GM23338 (cell line): ENCODE measurements around the gene ADAMTS10.

ENCODE experiments used
- CREB1 ChIP-seq: fragments of 250-450 bp; sonication (Bioruptor Pico); IDR thresholded peaks from 2 replicates; pipeline ENCODE4 v1.5.0; 2020; ENCODE audit warnings: low read depth, mild to moderate bottlenecking, moderate library complexity
- CTCF ChIP-seq, 2 experiments: fragments of 200-600 bp in 1 of 2; sonication (generic) in 1 of 2; conservative IDR thresholded peaks; 2 replicates each; pipeline versions ENCODE4 v1.5.1 to v1.6.1; 2016 to 2017; ENCODE audit warnings: antibody characterized with exemption in 2 of 2, low read depth in 2 of 2, mild to moderate bottlenecking in 2 of 2, moderate library complexity in 1 of 2
- EZH2 ChIP-seq: fragments of 200-600 bp; sonication (generic); IDR thresholded peaks from one replicate; pipeline ENCODE4 v1.8.0; 2017; ENCODE audit warnings: antibody characterized with exemption, mild to moderate bottlenecking, low read depth; ENCODE audit not compliant: unreplicated experiment
- EZH2phosphoT487 ChIP-seq: fragments of 200-600 bp; sonication (generic); IDR thresholded peaks from one replicate; pipeline ENCODE4 v1.8.1; 2018; ENCODE audit warnings: antibody characterized with exemption; ENCODE audit not compliant: unreplicated experiment
- POLR2AphosphoS5 ChIP-seq: IDR thresholded peaks from 2 replicates; pipeline ENCODE4 v1.6.1; 2016; ENCODE audit warnings: antibody characterized with exemption, low read depth
- REST ChIP-seq: IDR thresholded peaks from one replicate; pipeline ENCODE4 v1.6.1; 2018; ENCODE audit warnings: antibody characterized with exemption; ENCODE audit not compliant: unreplicated experiment
- STAT1 ChIP-seq: IDR thresholded peaks from one replicate; pipeline ENCODE4 v1.6.1; 2016; ENCODE audit warnings: antibody characterized with exemption; ENCODE audit not compliant: unreplicated experiment
- ZNF331 ChIP-seq: fragments of 250-450 bp; sonication (Bioruptor Pico); IDR thresholded peaks from 2 replicates; pipeline ENCODE4 v1.5.0; 2020; ENCODE audit warnings: low read depth, mild to moderate bottlenecking, moderate library complexity
- ZNF462 ChIP-seq: fragments of 250-450 bp; sonication (Bioruptor Pico); IDR thresholded peaks from 2 replicates; pipeline ENCODE4 v1.5.0; 2020; ENCODE audit warnings: mild to moderate bottlenecking, moderate library complexity

- TF ChIP-seq EZH2phosphoT487 (no peak), REST (no peak), EZH2 (no peak), CTCF (conservative IDR thresholded peaks at IDR 0.05; ENCODE audit: low read depth in 2 of 2) (no peak), POLR2AphosphoS5 (no peak), STAT1 (no peak), CREB1 (CRISPR knock-in tag) (no peak), ZNF462 (no peak), ZNF331 (CRISPR knock-in tag) (no peak)
Measured at GRCh38 chr19:8629996-8630683, 19.6 kb upstream of the ADAMTS10 start, which contains the start of gene NFILZ.
